Endometrial microvascular endothelial cells (primary cell): ENCODE results near the gene SPPL3. TPM values are rescaled to one million over a fixed set of nuclear protein-coding genes. Genes with fewer than 3 reads are reported as not detected.
"Not testable (repeated sequence)": the region's sequence is repeated elsewhere in the genome, so short reads cannot be mapped to it uniquely, and the experiment has no call there.

Experiments used
- in situ Hi-C: cut with HindIII; loops from 2 replicates; pipeline ENCODE4 v1.10.0; 2017; ENCODE audit warnings: low sequenced_read_pairs, low pct_unique_long_range_greater_than_20kb; ENCODE audit errors: inconsistent ontology term
- total RNA-seq: library from RNA; depleted of rRNA; stranded (reverse); fragments of >200 nt; gene quantifications from one replicate; pipeline ENCODE4 v1.2.3, GENCODE V29; 2015; ENCODE audit errors: inconsistent ontology term

Gene SPPL3
- total RNA-seq, 1 donor from 2014 or later, result 14.1 TPM

- in situ Hi-C loops, result no loop called here
These were observed 52.2 kb downstream of the SPPL3 start for GRCh38 chr12:120851944-120852343.

DNA sequence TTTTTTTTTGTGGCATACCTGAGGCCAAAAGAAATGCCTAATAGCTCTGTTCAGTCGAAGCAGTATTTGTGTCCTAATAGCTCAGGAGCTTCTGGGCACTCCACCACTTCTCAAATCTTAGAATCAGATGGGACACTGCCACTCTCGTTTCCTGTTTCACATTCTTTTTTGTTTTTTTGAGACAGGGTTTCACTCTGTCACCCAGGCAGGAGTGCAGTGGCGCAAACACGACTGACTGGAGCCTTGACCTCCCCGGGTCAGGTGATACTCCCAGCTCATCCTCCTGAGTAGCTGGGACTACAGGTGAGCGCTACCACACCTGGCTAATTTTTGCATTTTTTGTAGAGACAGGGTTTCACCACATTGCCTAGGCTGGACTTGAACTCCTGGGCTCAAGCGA lies 52.7 kb downstream of the SPPL3 start:
- in situ Hi-C loops, result no loop called here

GRCh38 chr12:120849765-120850164 lies 54.4 kb downstream of the SPPL3 start:
- in situ Hi-C loops, result no loop called here

DNA sequence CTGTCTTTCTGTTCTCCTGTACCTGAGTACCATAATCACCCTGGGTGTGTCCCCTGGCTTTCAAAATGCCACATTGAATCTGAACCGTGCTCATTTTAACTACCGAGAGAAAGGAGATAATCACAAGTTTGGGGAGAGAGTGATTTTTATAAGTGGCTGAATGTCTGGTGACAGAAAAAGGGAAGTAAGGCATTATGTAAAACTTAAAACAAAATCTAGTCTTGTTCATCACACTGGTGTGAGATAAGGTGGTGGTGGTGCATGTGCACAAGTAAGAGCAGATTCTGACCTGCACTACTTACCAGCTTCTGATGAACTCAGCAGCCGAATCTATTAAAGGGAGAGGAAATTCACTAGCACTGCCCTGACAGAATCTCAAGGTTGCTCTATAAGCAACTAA lies 56.3 kb downstream of the SPPL3 start:
- in situ Hi-C loops, result no loop called here

GRCh38 chr12:120847392-120847791 lies 56.8 kb downstream of the SPPL3 start:
- in situ Hi-C loops, result no loop called here

DNA sequence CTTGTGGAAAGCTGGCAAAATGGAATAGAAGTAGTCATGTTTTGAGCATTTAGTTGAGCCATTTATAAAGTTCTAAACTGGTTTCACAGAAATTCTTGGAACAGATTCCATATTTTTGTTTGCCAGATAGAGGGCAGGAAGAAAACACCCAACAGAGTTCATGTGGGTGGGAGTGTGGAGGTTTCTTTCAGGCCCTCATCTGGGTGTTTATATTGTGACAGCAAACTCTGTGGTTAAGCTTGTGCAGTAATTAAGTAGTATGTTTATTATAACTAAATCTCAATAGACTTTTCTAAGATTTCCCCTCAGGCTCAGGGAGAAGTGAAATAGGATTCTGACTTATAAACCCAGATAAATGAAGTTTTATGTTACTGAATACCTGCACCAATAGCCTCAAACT lies 57.4 kb downstream of the SPPL3 start:
- in situ Hi-C loops, result no loop called here

DNA sequence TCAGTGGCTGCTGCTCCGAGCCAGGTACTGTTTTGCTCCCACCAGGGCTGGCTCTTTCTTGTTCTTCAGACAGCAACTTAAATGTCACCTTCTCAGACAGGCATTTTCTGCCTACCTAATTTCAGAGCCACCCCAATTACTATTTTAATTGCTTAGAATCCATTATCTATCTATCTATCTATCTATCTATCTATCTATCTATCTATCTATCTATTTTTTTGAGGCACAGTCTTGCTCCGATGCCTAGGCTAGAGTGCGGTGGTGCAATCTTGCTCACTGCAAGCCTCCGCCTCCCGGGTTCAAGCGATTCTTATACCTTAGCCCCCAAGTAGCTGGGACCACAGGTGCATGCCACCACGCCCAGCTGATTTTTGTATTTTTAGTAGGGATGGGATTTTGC lies 58.5 kb downstream of the SPPL3 start:
- in situ Hi-C loops, result no loop called here

GRCh38 chr12:120844768-120845449 lies 59.2 kb downstream of the SPPL3 start:
- in situ Hi-C loops, result no loop called here

GRCh38 chr12:120844297-120844696 lies 59.9 kb downstream of the SPPL3 start:
- in situ Hi-C loops, result no loop called here

DNA sequence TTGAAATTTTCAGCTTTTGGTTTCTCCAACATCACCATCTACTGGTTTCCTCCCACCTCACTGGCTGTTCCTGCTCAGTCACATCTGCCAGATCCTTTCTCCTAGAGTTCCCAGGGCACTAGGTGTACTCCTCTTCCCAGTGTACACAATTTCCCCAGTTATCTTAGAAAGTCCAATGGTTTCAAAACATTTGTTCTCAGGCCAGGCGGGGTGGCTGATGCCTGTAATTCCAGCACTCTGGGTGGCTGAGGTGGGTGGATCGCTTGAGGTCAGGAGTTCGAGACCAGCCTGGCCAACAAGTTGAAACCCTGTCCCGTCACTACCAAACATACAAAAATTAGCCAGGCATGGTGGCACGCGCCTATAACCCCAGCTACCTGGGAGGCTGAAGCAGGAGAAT lies 60.7 kb downstream of the SPPL3 start:
- in situ Hi-C loops, result no loop called here

DNA sequence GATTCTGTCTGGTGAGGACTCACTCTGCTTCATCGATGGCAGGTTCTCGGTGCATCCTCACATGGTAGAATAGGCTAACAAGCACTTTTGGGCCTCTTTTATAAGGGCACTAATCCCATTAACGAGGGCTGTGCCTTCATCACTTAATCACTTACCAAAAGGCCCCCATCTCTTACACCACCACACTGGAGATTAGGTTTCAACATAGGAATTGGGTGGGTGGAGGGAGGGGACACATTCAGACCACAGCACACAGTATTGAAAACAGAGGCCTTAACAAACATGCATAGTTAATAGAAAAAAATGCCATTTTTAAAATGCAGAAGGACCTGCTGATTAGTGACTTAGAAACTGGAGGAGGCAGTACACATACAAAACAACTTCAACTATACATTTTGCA lies 61.6 kb downstream of the SPPL3 start:
- in situ Hi-C loops, result no loop called here

DNA sequence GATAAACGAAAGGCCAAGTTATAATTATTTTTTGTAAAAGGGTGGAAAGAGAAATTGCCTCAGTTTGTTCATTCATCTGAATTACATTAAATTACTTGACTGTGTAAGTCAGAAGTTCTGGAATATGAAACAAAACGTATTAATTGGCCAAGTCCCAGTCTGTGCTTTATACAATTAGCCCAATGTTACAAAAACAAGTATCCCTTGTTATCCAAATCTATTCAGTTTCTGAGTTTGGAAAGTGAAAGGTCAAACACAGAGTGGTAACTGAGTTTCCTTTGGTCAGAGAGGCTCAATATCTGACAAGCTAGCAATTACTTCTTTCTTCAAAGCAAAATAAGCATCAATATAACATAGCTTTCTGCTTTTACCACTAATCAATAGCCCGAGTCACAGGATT lies 62.6 kb downstream of the SPPL3 start:
- in situ Hi-C loops, result no loop called here

GRCh38 chr12:120839503-120839902 lies 64.7 kb downstream of the SPPL3 start:
- in situ Hi-C loops, result no loop called here

DNA sequence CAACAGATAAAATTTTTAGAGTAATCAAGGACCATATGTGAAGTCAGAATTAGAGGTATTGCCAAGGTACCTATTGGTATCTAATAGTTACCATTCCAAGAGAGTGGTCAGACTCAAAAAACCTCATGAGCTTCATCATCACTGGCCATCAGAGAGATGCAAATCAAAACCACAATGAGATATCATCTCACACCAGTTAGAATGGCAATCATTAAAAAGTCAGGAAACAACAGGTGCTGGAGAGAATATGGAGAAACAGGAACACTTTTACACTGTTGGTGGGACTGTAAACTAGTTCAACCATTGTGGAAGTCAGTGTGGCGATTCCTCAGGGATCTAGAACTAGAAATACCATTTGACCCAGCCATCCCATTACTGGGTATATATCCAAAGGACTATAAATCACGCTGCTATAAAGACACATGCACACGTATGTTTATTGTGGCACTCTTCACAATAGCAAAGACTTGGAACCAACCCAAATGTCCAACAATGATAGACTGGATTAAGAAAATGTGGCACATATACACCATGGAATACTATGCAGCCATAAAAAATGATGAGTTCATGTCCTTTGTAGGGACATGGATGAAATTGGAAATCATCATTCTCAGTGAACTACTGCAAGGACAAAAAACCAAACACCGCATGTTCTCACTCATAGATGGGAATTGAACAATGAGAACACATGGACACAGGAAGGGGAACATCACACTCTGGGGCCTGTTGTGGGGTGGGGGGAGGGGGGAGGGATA lies 65.4 kb downstream of the SPPL3 start:
- in situ Hi-C loops, result not testable (repeated sequence)

DNA sequence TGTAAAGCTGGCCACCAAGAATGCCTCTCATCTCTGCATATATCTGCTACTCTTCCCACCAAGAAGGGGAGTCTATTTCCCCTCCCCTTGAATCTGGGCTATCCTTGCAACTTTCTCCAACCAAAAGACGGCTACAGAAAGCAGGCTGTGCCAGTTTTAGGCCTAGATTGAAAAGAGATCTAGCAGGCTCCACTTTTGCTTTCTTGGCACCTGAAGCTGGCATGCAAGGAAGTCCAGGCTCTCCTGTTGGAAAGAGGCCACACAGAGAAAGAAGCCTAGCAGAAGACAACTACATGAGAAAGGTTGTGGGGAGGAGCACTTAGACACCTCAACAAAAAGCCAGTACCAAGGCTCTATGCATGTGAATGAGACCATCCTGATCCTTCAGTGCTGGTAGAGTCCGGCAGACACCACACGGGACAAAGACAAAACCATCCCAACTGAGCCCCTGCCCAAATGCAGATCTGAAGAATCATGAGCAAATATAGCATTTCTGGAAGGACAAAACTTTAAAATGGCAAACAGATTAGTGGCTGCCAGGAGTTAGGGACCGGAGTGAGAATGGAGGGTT lies 68.0 kb downstream of the SPPL3 start:
- in situ Hi-C loops, result no loop called here

DNA sequence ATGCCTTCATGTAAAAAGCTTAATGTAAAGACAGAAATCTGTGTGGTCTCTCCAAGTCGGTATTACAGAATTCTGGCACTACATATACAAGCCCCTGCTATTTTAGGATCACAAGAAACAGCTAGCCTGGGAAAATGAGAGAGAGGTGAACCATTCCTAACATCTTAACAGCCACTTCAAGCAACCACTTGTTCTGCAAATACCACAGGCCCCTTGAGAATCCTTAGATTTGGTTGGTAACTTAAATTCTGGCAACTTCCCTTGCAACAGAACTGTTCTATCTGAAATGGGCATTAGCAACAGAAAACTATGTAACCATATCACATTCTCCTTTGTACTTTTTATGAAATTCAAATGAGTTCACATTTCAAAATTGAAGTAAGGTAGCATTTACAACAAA lies 68.5 kb downstream of the SPPL3 start:
- in situ Hi-C loops, result no loop called here

GRCh38 chr12:120835304-120835612 lies 68.9 kb downstream of the SPPL3 start:
- in situ Hi-C loops, result no loop called here

DNA sequence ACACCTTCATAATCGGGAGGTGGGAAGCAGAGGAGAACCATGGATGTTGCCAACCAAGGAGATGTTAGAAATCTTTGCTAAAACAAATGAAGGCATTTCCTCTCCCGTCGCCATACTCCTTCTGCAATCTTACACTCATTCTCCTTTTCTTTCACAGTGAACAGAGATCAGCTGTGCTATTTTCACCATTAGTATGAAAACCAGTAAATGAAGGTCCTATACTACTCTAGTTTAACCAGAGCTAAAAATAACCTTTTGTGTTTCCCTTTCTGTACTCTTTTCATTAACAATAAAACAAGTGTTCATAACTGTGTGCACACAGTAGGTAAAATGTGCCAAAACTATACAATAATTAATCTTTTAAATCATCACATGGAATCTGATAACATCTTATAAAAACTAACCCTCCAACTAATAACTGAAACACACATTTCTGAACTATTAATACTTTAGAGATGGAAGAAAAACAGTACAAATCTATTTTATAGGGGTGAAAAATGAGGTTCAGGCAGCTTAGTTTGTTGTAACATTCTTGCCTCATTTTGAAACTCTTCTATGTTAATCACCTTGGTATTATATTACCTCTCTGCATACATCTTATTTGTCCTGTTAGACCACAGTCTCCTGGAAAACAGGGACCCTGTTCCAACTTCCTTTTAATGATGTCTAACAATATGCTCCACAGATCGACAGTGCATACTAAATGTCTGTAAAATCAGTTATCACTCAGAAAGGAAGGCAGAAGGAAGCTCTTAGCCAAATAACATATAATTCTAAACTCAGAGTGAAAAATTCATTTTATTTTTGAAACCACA lies 69.5 kb downstream of the SPPL3 start:
- in situ Hi-C loops, result no loop called here

DNA sequence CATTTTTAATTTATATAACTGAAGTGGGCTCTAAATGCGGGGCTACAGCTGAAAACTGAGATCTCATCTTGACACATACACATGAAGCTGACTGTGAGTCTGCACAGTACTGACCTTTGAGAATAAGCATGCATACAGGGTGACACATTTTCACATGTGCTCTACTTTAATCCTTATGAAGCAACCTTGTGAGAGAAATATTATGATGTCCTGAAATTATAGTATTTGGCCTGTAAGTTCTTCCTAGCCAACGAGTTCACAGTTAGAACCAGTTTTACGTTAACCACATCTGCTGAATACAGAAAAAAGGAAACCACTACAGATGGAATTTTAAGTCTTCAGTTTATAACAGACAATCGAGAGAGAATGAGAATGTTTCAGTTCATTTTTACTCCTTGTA lies 70.3 kb downstream of the SPPL3 start:
- in situ Hi-C loops, result no loop called here

DNA sequence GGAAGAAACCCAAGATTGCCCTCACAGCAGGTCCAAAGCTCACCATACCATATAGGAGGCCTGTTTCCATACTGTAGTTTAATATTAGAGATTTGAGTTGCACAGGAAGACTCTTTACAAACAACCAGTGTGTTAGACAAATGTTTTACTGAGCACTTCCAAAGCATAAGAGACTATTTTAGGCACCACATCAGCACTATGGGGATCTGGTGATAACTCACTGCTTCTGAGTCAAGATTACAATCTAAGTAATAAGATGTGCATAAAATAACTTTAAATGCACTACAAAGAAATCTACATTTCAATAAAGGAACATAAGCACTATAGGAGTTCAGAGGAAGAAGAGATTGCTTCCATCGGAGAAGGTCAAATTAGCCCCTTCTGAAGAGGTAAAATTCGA lies 71.4 kb downstream of the SPPL3 start:
- in situ Hi-C loops, result no loop called here
